Skin epidermis (tissue), 12 donors: ENCODE data around the gene RMND5A.

ENCODE experiments used
- H3K27ac ChIP-seq, 21 experiments: fragments of 200-600 bp; sonication (generic) in 11 of 21; one replicate each; pipeline ENCODE4 v1.5.0; 2020; ENCODE audit warnings: mild to moderate bottlenecking in 3 of 21, inconsistent platforms in 2 of 21, moderate library complexity in 2 of 21
- H3K4me3 ChIP-seq, 7 experiments: fragments of 200-600 bp; sonication (generic) in 2 of 7; one replicate each; pipeline ENCODE4 v1.5.0; 2020; ENCODE audit warnings: inconsistent platforms in 2 of 7, mild to moderate bottlenecking in 2 of 7, moderate library complexity in 1 of 7

The RMND5A gene

GRCh38 chr2:86818957-86819356 is 98.9 kb downstream of the RMND5A start:
- Histone ChIP-seq H3K27ac (no peak overlapping the region), H3K4me3 (no peak overlapping the region)

GRCh38 chr2:86821306-86821705 is 101.2 kb downstream of the RMND5A start:
- peak overlapping the region in 1 of 7 experiments; percentile 0 for H3K4me3 ChIP-seq
- H3K27ac ChIP-seq = peak overlapping the region in 14 of 21 experiments; percentile 9 to 76 (median 54)

DNA sequence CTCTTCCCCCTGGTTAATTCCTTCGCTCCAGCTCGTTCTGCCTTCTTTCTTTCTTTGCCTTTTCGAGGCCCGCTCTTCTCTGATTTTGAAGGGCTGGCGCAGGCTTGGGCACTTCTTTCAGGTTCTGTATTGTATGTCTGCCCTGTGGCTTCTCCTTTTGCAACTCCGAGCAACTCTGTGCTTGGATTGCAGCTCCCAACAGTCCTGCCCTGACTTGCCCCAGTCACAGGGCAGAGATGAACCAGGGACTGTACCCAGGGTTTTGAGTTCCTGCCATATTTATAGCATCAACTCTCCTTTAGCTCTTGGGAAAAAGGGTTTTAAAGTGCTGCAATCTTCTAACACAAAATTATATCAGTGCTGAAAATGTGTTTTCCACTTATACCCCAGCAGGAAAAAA is 101.8 kb downstream of the RMND5A start:
- peak overlapping the region in 13 of 21 experiments; percentile 9 to 76 (median 56) for H3K27ac ChIP-seq
- peak overlapping the region in 1 of 7 experiments; percentile 0 for H3K4me3 ChIP-seq

DNA sequence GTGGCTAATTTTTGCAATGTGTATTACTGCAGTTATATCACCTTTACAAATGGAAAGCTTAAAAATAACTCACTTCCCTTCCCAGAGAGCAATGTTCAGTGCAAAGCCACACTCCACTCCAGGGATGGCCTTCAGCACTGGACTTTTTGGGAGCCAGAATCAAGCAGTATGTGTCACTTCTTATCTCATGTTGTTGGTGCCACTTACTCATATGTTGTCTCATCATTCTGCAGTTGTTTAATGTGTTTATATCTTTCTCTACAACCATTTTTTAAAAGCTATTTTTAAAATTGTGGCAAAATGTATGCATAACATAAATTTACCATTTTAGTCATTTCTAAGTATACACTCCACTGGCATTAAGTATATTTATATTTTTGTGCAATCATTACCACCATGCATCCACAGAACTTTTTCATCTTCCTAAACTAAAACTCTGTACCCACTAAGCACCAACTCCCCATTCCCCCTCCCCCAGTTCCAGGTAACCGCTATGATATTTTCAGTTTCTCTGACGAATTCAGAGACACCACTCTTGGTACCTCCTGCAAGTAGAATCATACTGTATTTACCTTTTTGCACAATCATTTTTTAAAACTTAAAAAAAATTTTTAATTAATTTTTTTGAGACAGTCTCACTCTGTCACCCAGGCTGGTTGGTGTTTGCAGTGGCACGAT is 102.7 kb downstream of the RMND5A start:
- H3K27ac ChIP-seq = peak overlapping the region in 2 of 21 experiments; percentile 10 to 76
- no peak overlapping the region for H3K4me3 ChIP-seq

GRCh38 chr2:86825036-86825692 is 105.1 kb downstream of the RMND5A start:
- Histone ChIP-seq H3K27ac (peak overlapping the region in 8 of 21 experiments; percentile 9 to 76 (median 57)), H3K4me3 (peak overlapping the region in 3 of 7 experiments; percentile 3 to 13 (median 9))

- Histone ChIP-seq H3K27ac (peak overlapping the region in 7 of 21 experiments; percentile 9 to 76 (median 65)), H3K4me3 (peak overlapping the region in 3 of 7 experiments; percentile 3 to 13 (median 9))
Measured at GRCh38 chr2:86825693-86826381, 105.7 kb downstream of the RMND5A start.

DNA sequence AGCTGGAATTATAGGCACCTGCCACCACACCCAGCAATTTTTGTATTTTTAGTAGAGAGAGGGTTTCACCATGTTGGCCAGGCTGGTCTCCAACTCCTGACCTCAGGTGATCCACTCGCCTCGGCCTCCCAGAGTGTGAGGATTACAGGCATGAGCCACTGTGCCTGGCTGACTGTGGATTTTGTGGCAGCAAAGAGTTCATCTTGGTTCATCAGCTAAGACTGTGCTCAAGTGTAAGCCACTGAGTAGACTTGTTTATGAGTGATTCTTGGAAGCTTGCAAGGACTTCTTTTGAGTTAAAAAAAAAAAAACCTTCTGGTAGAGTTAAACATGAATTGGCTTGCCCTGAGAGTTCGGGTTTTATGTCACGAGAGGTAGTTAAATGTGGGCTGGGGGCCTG is 106.9 kb downstream of the RMND5A start:
- Histone ChIP-seq H3K27ac (peak overlapping the region in 4 of 21 experiments; percentile 4 to 76 (median 73)), H3K4me3 (no peak overlapping the region)
